Dedifferentiated amniotic fluid mesenchymal stem cell (primary cell): ENCODE results near the gene ENDOV.

Experiments
- DNase-seq: peaks from one replicate; pipeline ENCODE4 v3.0.0-alpha.2; 2016; ENCODE audit errors: extremely low spot score

The ENDOV gene

DNA sequence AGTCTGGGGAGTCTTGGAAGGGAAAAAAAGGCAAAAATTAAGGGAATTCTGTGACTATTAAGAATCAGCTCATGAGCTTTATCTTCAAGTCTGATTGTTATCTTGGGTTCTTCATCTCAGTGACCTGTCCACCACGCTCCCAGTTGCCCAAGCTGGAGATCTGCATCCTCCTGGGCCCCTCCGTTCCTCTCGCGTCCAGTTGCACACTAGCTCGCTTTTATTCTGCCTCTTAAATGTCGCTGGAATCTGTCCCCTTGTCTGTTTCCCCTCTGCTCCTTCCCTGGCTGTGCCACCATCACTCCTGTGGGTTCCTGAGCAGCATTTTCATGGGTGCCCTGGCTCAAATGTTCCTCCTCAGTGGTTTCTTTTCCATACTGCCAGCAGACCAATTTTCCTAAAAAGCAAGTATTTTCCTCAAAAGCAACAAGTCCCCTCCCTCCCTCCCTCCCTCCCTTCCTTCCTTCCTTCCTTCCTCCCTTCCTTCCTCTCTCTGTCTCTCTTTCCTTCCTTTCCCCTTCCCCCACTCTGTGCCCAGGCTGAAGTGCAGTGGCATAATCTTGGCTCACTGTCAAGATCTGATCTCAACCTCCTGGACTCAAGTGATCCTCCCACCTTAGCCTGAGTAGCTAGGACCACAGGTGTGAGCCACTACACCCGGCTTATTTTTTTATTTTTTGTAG lies 1.4 kb downstream of the ENDOV start:
- no peak for DNase-seq

- DNase-seq = no peak
Measured at GRCh38 chr17:80416940-80417293, 1.9 kb downstream of the ENDOV start.

- no peak for DNase-seq
Measured at GRCh38 chr17:80418589-80418988, 3.6 kb downstream of the ENDOV start.

GRCh38 chr17:80419255-80419654 lies 4.3 kb downstream of the ENDOV start:
- no peak for DNase-seq

GRCh38 chr17:80421381-80422090 lies 6.6 kb downstream of the ENDOV start:
- DNase-seq = no peak

DNA sequence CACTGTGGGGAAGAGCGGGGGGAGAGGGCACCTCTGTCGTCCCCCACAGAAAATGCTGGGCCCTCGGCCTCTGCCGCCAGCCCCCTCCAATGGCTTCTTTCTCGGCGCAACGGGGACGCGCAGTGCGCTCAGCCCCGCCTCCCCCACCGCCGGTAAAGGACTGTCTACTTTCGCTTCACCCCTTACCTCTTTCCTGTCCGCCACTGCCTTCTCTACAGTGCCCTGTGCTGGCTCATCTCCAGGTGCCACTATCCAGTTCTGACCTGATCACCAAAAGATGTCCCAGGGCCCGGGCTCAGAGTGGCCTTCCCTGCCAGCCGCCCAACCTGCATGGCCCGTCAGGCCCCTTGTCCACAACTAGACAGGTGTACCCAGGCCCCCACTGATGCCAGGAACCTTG lies 7.3 kb downstream of the ENDOV start:
- DNase-seq = no peak

GRCh38 chr17:80422981-80423380 lies 8.0 kb downstream of the ENDOV start:
- no peak for DNase-seq

- DNase-seq = no peak
Measured at GRCh38 chr17:80423536-80424225, 8.7 kb downstream of the ENDOV start.

- no peak for DNase-seq
Measured at GRCh38 chr17:80424261-80424660, 9.3 kb downstream of the ENDOV start.

- DNase-seq = no peak
Measured at GRCh38 chr17:80424878-80425765, 10.2 kb downstream of the ENDOV start.

DNA sequence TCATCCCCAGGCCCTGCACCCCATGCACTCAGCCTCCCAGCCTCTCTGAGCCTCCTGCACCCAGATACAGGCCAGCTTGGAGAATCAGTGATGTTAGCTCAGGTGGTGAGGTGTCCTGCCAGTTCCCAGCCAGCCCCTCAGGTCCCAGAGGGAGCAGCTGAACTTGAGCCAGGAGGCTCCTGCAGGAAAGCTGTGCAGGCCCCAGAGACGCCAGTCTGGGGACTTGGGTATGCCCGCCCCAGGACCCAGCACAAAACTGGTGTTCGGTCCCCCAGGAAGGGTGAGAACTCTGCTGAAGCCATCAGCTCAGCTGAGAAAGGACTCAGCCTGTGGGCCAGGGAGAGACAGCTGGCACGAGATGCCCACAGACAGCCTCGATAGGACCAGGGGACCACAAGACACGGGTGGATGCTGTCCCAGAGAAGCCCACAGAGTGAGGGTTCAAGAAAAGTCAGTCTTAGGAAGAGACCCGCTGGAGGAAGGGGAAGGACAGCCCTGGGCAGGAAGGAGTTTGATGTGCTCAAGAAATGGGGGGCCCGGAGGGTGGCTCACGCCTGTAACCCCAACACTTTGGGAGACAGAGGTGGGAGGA lies 11.0 kb downstream of the ENDOV start:
- DNase-seq = no peak

DNA sequence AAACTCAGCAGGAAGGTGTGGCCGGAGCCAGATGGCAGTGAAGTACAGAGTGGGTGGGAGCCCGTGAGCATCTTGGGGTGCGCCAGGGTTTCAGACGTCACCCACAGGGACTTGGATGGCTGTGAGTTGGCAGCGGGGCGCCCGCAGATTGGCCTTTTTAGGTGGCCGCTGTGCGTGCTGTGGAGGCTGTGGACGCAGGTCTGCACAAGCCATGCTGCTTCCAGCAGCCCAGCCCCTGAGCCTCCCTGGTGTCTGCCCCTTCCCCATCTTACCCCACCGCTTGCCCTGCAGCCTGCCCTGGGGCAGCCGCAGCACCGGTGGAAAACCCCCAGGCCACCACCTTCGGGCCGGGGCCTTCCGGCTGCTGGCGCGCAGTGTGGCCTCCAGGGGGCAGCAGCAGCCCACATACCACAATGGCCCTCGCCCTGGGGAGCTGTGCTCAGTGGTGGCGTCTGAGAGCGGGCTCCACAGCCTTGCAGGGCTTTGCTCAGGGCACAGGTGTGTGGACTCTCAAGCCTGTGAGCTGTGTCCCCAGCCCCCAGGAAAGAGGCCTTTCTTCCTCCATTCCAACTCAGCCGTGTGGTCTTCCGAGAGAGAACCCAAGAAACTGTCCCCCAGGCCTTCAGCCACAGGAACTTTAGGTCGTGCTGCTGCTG lies 11.8 kb downstream of the ENDOV start:
- DNase-seq = no peak

GRCh38 chr17:80427366-80428282 lies 12.7 kb downstream of the ENDOV start:
- no peak for DNase-seq

- no peak for DNase-seq
Measured at GRCh38 chr17:80428363-80428762, 13.4 kb downstream of the ENDOV start.

DNA sequence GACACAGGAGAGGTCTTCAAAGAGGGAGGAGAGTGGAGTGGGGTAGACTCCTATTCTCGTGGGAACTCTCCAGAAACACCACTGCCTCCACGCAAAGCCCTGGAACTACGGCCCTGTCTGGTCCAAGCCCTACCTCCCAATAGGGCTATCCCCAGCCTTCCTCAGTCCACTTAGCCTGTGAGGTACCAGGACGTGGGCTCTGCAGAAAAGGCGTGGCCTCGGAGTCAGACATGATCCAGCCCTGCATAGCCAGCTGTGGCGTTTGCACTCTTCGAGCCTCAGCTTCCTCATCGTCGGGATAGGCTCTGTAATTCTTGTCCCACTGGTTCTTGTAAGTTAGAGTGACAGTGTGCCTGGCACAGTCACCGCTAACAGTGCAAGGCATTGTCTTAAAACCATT lies 13.8 kb downstream of the ENDOV start:
- no peak for DNase-seq

GRCh38 chr17:80429356-80430275 lies 14.6 kb downstream of the ENDOV start:
- DNase-seq = no peak

DNA sequence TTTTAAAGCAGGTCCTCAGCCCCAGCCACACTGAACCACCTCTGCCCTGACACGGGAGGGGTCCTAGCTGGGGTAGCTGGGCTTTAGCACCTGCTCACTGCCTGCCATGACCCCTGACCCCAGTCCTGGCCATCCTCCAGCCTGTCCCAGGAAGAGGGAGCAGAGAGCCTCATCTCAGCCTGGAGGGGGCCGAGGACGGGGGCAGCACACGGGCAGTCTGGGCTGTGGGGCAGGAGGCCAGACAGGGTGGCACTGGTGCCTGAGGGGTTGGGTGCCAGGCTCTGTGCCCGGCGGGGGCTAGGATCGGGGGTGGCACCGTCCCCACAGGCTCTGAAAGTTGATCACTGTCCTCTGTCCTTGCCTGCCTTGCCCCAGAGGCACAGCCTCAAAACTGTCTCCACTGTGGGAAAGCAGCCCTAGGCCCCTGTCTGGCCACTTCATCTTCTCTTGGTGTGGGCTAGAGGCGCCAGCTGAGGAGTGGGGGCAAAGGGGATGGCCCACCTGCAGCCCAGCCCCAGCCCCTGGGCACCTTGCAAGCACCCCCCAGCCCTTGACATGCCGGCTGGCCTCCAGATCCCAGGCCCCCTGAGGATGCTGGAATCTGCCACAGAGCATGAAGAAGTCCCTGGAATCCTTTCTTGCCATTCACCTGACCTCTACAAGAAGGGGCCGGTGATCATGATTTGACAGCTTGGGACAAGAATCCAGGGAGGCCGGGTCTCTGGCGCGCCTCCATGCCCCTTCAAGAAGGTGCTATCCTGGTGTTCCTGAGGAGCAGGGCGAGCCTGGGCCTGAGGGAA lies 15.7 kb downstream of the ENDOV start:
- no peak for DNase-seq
